ENCODE data around the gene CBX8. TPM values are rescaled to one million over a fixed set of nuclear protein-coding genes. Genes with fewer than 3 reads are reported as not detected.

CBX8 gene
- polyA plus RNA-seq, 5 donors = 7.3 to 12.4 (median 9.2) TPM

GRCh38 chr17:79821331-79822095 lies 24.6 kb upstream of the CBX8 start:
- no peak for DNase-seq

GRCh38 chr17:79820959-79821330 lies 24.1 kb upstream of the CBX8 start:
- no peak for DNase-seq

GRCh38 chr17:79819534-79820276 lies 22.8 kb upstream of the CBX8 start:
- DNase-seq = no peak

DNA sequence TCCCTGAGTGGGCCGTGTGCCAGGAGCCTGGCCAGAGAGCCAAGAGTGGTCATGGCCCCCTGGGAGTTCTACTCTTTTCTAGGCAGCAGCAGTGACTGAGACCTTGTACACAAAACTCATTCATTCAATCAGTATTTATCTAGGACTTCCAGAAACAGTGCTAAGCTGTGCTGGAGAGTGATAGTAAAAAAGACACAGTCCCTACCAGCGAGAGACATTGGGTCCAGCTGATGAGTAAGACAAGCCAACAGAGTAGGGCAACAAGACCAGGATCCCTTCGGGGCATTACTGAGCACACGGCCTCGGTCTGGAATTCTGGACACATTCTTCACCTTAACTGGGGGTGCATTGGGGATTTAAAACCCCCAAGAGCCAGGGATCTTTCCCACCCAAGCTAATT lies 22.2 kb upstream of the CBX8 start:
- no peak for DNase-seq

DNA sequence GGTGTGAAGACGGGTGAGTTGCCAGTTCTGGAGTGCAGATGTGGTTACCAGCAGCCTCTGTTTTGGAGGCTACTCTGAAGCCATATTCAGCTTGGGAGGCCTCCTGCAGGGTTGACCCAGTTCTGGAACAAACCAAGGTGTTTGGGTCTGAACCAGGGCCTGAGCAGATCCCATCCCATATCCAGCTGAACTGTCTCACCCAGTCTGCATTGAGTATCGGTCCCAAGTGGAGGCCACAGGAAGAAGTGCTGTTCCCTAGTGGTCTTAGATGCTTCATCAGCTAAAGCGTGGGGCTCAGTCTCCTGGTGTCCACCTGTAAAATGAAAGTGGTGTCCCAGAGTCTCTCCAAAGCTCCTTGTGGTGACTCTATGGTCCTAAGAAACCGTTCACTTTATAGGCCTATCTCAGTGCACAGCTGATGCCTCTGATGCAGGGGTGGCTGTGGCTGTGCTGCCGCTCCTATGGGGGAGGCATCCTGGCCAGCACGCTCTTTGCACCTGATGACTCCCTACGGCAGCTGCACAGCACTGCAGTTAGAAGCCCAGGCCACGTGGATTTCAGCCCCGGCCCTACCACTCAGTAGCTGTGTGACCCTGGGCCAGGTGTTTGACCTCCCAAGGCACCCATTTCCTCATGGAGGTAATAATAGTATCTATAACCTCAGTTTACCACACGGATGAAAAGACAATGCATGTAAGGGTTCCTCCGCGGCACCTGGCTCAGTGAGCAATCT lies 21.3 kb upstream of the CBX8 start:
- DNase-seq = no peak

DNA sequence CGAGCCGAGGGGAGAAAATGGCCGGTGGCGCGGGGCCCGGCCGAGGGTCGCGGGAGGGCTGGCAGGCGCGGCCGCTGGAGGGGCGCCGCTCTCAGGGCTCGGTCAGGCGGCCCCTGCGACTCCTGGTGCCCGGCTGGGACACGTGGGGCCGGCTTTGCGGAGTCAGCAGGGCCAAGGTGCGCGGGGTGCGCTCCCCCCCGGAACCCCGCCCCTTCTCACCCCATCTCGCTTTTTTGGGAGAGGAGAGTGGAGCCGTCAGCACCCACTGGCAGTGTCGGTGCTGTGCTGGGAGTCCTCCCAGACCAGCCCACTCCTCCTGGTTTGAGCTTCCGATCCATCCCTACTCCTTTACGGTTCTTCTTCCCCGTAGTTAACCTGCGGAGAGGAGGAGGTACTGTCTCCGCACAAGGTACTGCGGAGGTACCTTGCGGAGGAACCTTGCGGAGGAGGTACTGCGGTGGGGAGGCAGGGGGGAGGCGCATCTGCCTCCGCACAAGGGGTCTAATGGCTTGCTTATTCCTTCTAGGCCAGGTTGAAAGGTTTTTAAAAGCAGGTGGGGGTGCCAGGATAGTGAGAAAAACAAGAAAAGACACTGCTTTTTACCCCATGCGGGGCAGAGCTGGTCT lies 19.1 kb upstream of the CBX8 start:
- no peak for DNase-seq

- DNase-seq = peak in 1 of 2 donors; percentile 69
These were observed 18.3 kb upstream of the CBX8 start for GRCh38 chr17:79814974-79815835.

DNA sequence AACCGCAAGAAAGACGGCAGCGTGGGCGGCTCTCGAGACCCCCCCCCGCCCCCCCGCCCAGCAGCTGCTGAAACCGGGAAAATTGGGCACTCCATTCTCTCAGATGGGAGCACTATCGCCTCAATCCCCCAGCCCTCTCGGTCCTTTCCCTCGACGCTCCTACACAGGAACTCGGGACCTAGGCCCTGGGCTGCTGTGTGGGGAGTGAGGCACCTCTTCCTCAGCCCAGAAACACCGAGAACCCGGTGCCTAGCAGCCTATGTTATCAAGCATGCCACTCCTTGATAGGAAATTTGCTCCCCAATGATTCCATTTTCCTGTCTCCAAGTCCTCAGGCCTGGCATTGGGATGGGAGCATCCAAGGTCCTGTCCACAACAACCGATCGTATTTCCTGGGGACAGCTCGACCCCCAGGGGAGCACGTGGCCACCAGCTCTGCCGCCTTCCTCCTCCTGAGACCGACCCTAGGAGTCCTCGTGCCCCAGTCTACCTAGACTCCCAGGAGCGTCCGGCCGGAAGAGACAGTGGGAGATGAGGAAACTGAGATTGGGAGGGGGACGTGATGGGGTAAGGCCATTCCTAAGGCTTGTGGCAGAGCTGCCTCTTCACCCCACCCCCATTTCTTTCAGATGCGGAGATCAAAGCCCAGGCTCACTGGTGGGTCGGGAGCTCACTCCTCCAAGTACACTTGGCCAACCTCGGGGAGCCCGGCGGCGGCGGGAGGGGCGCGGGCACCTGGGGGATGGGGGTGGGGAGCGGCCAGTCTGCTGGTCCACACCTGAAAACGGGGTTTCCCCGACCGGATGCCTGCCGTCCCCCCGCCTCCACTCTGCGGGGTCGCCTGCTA lies 17.5 kb upstream of the CBX8 start:
- no peak for DNase-seq

- DNase-seq = no peak
These were observed 16.6 kb upstream of the CBX8 start for GRCh38 chr17:79813297-79814126.

- no peak for DNase-seq
These were observed 15.7 kb upstream of the CBX8 start for GRCh38 chr17:79812353-79813258.

GRCh38 chr17:79811868-79812352 lies 15.0 kb upstream of the CBX8 start:
- DNase-seq = no peak

GRCh38 chr17:79811011-79811867 lies 14.4 kb upstream of the CBX8 start:
- no peak for DNase-seq

DNA sequence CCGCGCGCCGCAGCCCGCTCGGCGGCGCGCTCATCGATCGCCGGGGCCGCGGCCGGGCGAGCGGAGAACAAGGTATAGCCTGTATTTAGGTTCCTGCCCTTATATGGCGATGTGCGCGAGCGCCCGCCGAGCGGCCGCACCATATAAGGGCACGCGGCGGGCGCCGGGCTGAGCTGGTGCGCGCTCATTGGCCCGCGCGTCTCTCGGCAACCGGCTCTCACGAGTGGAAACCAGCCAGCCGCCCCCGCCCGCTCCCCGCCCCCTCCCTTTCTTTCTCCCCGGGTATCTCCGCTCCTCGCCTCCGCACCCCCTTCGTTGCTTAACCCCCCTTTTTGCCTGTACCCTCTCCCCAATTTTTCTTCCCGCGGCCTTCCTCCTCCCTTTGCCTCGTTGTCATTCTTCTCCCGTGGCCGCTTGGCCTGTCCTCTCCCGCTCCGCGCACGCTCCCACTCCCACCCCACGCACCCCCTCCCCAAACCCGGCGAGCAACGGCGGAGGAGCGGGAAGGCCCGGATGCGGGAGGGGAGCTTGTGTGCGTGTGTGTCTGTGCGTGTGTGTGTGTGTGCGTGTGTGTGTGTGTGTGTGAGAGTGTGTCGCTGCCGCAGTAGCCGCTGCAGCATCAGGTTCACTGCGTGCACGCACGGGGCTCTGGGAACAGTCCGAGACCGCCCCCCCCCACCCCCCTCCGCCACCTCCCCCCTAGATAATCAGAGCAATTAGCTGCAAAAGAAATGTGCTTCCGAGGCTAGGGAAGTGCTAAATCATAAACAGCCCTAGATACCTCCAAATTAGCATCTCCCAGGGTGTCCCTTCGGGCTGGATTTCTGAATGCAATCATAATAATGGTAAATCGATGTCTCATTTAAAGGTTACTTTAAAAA lies 13.5 kb upstream of the CBX8 start:
- DNase-seq = peak; percentile 77 to 83

DNA sequence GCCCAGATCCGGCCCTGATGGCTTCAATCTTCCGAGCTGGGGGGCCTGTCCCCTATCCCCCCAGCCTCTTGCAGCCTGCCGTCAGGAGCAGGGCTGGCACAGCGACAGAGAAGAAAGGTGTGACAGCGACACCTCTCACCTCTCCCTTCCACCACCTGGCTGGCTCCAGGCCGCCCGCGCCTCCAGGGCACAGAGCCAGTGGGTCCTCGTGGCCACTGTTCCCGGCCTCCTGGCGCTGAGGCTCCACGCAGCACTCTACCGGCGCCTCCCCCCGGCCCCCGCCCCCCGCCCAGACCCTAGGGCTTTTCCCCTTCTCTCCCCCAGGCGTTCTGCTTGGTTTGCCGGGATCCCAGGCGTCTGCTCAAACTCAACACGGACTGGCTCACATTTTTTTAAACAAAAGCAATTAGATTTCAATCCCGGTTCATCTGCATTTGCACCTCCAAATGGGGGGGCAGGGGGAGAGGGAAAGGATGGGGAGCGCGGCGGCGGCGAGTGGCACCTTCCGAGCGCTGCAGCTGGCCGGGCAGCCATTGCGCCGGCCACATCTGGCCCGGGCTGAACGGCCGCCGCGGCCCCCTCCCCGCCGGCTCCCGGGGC lies 12.8 kb upstream of the CBX8 start:
- no peak for DNase-seq

DNA sequence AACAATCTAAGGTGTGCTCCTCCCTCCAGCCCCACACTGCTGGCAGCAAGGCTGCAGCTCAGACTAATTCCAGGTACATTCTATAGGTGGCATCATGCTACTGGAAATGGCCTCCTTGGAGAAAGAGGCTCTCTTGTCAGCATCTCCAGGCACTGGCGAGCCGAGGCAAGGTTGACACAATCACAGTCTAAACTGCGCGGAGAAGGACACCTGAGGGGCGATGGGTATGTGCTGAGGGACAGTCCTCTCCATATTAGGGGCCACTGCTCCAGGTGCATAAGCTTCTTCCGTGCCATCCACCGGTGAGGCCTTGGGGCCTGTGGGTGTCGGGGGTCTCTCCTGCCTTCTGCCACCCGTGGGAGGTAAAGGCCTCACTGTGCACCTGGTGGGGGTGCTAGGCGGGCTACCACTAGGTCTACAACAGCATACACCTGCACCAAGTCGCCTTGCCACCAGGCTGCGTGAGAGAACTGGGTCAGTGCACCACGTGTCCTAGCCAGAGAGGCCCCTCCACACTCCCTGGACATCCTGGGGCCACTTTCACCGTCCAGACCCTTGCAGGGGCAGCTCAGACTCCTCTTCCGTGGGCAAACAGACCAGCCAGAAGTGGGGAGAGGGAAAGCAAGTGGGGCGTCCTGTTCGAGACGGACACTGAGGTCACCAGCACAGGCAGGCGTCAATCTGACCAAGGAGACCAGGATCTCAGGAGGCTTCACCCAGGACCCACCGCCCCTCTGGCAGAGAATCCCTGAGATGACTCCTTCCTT lies 12.1 kb upstream of the CBX8 start:
- no peak for DNase-seq
